K562 (cell line): ENCODE results near the gene TBX6. TPM values are rescaled to one million over a fixed set of nuclear protein-coding genes. Genes with fewer than 3 reads are reported as not detected.

ENCODE experiments used
- ETV1 ChIP-seq: fragments of 450-650 bp; conservative IDR thresholded peaks from 2 replicates; pipeline ENCODE4 v1.6.1; 2016; ENCODE audit warnings: missing genetic modification characterization, control low read depth, low read depth, missing compliant biosample characterization
- FOXJ2 ChIP-seq: fragments of 200-800 bp; sonication (Bioruptor generic); IDR thresholded peaks from 2 replicates; pipeline ENCODE4 v1.6.1; 2016; ENCODE audit warnings: missing genetic modification characterization, missing compliant biosample characterization
- ZNF184 ChIP-seq: sonication (generic); formaldehyde crosslinking; IDR thresholded peaks from 2 replicates; pipeline ENCODE4 v1.5.0; 2020; ENCODE audit warnings: missing genetic modification reagents
- ZNF197 ChIP-seq: fragments of 200-800 bp; sonication (Bioruptor generic); IDR thresholded peaks from 2 replicates; pipeline ENCODE4 v1.6.1; 2016; ENCODE audit warnings: low read depth, missing genetic modification characterization, missing compliant biosample characterization
- ZNF23 ChIP-seq: fragments of 250-450 bp; sonication (Bioruptor Pico); IDR thresholded peaks from 2 replicates; pipeline ENCODE4 v1.4.0; 2020; ENCODE audit warnings: mild to moderate bottlenecking
- ZNF239 ChIP-seq: fragments of 250-450 bp; sonication (Bioruptor Pico); IDR thresholded peaks from 2 replicates; pipeline ENCODE4 v1.4.0; 2020; ENCODE audit warnings: mild to moderate bottlenecking
- polyA plus RNA-seq, 8 experiments: library from polyadenylated mRNA; depleted of rRNA in 4 of 8; stranded (reverse) in 5 of 8; unstranded in 3 of 8; fragments of >200 nt; fragmentation: Nextera tagmentation in 2 of 8; fragmentation: Illumina TruSeq in 1 of 8; extraction: Ambion mirVana in 2 of 8; extraction: Trizol in 1 of 8; gene quantifications; 2 replicates each; pipeline versions ENCODE4 v1.2.1 to v1.2.3, GENCODE V29; 2011 to 2014; ENCODE audit warnings: inconsistent platforms in 1 of 8, missing spikeins in 1 of 8
- total RNA-seq, 7 experiments: library from RNA; depleted of rRNA in 6 of 7; stranded (reverse); fragments of >200 nt in 6 of 7; fragmentation: Illumina TruSeq in 2 of 7; extraction: Trizol in 2 of 7; gene quantifications; 2 replicates each; pipeline versions ENCODE4 v1.2.1 to v1.2.3, GENCODE V29; 2011 to 2021; ENCODE audit warnings: low replicate concordance in 1 of 7
- TF ChIP-seq, protein P1 (sequence below), 2 experiments: fragments of 450-650 bp; formaldehyde crosslinking in 1 of 2; IDR thresholded peaks; 2 replicates each; pipeline versions ENCODE4 v1.4.0 to v1.6.1; 2014 to 2020; ENCODE audit warnings: mild to moderate bottlenecking in 2 of 2, borderline replicate concordance in 1 of 2, low read depth in 1 of 2
- TF ChIP-seq, protein P2 (sequence below): fragments of 450-650 bp; conservative IDR thresholded peaks from 2 replicates; pipeline ENCODE4 v1.6.1; 2016; ENCODE audit warnings: missing genetic modification characterization, low read depth, mild to moderate bottlenecking, missing compliant biosample characterization, moderate library complexity
- TF ChIP-seq, protein P3 (sequence below): fragments of 250-450 bp; sonication (Bioruptor Pico); IDR thresholded peaks from 2 replicates; pipeline ENCODE4 v1.5.0; 2020; ENCODE audit warnings: mild to moderate bottlenecking, borderline replicate concordance
- TF ChIP-seq, protein P4 (sequence below): IDR thresholded peaks from 2 replicates; pipeline ENCODE4 v1.6.1; 2016; ENCODE audit warnings: missing genetic modification characterization, missing compliant biosample characterization
- TF ChIP-seq, protein P5 (sequence below): IDR thresholded peaks from 2 replicates; pipeline ENCODE4 v1.6.1; 2011; ENCODE audit not compliant: insufficient read length; ENCODE audit errors: extremely low read depth

Gene TBX6
- total and polyA plus RNA-seq, 9 of the 15 experiments (the other 6 are each of a cell fraction or from before 2014, with no cell fraction given), result 0.07 to 0.58 (median 0.11) TPM; not detected in 2

DNA sequence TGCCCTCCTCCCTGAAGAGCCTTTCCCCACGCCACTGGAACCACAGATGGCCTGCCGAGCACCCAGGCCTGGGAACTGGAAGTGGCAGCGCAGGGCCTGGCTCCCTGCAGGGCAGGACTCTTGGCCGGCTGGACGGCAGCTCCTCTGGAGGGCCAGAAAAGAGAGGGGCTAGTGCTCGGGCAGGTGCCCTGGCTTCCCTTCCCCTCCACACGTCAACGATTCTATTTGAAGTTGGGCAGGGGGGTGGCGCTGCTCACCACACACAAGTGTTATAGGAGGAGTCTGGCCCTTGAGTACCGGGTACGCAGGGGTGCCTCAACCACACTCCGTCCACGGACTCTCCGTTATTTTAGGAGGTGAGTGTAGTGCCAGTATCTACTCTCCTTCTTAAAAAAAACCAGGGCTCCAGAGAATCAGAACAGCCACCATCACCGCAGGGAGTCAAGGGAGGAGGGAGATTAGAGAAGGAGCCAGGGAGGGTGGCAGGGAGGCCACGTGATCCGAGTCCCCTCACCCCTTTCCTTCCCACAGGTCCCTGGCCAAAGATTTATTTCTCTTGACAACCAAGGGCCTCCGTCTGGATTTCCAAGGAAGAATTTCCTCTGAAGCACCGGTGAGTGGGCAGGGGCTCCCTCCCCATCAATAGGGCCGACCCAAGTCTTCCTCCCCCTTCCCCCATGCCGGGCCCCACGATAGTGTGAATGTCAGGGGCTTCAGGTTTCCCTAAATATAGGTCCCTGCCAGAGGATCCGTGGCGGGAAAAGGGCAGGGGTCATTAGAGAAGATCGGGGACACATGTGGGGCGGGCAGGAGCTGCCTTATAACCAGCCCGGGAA lies 27.6 kb downstream of the TBX6 start (continued):
- TF ChIP-seq, protein P1, sequence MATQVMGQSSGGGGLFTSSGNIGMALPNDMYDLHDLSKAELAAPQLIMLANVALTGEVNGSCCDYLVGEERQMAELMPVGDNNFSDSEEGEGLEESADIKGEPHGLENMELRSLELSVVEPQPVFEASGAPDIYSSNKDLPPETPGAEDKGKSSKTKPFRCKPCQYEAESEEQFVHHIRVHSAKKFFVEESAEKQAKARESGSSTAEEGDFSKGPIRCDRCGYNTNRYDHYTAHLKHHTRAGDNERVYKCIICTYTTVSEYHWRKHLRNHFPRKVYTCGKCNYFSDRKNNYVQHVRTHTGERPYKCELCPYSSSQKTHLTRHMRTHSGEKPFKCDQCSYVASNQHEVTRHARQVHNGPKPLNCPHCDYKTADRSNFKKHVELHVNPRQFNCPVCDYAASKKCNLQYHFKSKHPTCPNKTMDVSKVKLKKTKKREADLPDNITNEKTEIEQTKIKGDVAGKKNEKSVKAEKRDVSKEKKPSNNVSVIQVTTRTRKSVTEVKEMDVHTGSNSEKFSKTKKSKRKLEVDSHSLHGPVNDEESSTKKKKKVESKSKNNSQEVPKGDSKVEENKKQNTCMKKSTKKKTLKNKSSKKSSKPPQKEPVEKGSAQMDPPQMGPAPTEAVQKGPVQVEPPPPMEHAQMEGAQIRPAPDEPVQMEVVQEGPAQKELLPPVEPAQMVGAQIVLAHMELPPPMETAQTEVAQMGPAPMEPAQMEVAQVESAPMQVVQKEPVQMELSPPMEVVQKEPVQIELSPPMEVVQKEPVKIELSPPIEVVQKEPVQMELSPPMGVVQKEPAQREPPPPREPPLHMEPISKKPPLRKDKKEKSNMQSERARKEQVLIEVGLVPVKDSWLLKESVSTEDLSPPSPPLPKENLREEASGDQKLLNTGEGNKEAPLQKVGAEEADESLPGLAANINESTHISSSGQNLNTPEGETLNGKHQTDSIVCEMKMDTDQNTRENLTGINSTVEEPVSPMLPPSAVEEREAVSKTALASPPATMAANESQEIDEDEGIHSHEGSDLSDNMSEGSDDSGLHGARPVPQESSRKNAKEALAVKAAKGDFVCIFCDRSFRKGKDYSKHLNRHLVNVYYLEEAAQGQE (IDR thresholded peaks at IDR 0.05; ENCODE audit: borderline replicate concordance), result peak; percentile 37; the same call in 1 of the 2 replicates
- TF ChIP-seq, protein P1 (CRISPR knock-in tag; IDR thresholded peaks at IDR 0.05; ENCODE audit: low read depth), result no peak
- TF ChIP-seq, protein P2, sequence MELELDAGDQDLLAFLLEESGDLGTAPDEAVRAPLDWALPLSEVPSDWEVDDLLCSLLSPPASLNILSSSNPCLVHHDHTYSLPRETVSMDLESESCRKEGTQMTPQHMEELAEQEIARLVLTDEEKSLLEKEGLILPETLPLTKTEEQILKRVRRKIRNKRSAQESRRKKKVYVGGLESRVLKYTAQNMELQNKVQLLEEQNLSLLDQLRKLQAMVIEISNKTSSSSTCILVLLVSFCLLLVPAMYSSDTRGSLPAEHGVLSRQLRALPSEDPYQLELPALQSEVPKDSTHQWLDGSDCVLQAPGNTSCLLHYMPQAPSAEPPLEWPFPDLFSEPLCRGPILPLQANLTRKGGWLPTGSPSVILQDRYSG (tag), result no peak
- TF ChIP-seq FOXJ2 (tag) (no peak), ZNF184 (no peak), ZNF197 (CRISPR knock-in tag) (no peak), ZNF23 (no peak), ETV1 (no peak), ZNF239 (no peak)
- TF ChIP-seq, protein P3, sequence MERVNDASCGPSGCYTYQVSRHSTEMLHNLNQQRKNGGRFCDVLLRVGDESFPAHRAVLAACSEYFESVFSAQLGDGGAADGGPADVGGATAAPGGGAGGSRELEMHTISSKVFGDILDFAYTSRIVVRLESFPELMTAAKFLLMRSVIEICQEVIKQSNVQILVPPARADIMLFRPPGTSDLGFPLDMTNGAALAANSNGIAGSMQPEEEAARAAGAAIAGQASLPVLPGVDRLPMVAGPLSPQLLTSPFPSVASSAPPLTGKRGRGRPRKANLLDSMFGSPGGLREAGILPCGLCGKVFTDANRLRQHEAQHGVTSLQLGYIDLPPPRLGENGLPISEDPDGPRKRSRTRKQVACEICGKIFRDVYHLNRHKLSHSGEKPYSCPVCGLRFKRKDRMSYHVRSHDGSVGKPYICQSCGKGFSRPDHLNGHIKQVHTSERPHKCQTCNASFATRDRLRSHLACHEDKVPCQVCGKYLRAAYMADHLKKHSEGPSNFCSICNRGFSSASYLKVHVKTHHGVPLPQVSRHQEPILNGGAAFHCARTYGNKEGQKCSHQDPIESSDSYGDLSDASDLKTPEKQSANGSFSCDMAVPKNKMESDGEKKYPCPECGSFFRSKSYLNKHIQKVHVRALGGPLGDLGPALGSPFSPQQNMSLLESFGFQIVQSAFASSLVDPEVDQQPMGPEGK (CRISPR knock-in tag), result no peak
- TF ChIP-seq, protein P4, sequence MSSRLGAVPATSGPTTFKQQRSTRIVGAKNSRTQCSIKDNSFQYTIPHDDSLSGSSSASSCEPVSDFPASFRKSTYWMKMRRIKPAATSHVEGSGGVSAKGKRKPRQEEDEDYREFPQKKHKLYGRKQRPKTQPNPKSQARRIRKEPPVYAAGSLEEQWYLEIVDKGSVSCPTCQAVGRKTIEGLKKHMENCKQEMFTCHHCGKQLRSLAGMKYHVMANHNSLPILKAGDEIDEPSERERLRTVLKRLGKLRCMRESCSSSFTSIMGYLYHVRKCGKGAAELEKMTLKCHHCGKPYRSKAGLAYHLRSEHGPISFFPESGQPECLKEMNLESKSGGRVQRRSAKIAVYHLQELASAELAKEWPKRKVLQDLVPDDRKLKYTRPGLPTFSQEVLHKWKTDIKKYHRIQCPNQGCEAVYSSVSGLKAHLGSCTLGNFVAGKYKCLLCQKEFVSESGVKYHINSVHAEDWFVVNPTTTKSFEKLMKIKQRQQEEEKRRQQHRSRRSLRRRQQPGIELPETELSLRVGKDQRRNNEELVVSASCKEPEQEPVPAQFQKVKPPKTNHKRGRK (tag), result no peak
- TF ChIP-seq, protein P5, sequence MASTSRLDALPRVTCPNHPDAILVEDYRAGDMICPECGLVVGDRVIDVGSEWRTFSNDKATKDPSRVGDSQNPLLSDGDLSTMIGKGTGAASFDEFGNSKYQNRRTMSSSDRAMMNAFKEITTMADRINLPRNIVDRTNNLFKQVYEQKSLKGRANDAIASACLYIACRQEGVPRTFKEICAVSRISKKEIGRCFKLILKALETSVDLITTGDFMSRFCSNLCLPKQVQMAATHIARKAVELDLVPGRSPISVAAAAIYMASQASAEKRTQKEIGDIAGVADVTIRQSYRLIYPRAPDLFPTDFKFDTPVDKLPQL, result no peak
